ENCODE results near the gene KCNMA1. TPM values are rescaled to one million over a fixed set of nuclear protein-coding genes. Genes with fewer than 3 reads are reported as not detected.

Gene KCNMA1
- total and polyA plus RNA-seq, 3 donors from 2014 or later = 13.6 to 36.1 (median 24.7) TPM

DNA sequence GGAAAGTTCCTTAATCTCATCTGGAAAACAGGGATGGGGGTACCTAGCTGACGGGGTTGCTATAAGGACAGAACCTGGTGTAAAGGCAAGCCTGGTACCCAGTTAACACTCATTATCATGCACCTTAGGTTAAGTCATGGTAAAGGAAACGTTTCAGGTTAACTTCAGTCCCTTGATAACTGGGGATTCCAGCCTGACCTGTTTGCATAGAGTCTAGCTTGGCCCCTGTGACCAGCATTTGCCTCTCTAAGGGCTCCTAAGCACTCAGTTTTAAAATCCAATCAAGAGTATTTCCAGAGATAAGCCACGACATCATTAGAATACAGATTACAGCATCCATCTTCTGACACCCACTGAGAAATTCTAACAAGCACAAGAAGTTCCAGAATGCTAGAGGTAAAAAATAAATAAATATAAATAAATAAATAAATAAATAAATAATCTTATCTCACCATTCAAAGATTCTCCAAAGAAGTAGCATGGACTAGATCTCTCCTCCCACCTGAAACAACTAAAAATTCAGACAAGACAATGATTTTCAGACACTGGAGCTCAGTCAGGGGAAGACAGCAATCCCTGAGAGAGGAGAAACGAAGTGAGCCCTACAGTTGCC, 184.6 kb downstream of the KCNMA1 start:
- Histone ChIP-seq H3K4me3 (no peak overlapping the region), H3K27ac (no peak overlapping the region), H3K27me3 (no peaks in the 10 kb centered on the region), H3K9me3 (no peaks in the 10 kb centered on the region), H3K36me3 (ENCODE audit: low read depth, missing control alignments) (no peaks in the 10 kb centered on the region), H3K4me1 (no peaks in the 10 kb centered on the region)
- DNase-seq = no peak
- TF ChIP-seq, protein P1, sequence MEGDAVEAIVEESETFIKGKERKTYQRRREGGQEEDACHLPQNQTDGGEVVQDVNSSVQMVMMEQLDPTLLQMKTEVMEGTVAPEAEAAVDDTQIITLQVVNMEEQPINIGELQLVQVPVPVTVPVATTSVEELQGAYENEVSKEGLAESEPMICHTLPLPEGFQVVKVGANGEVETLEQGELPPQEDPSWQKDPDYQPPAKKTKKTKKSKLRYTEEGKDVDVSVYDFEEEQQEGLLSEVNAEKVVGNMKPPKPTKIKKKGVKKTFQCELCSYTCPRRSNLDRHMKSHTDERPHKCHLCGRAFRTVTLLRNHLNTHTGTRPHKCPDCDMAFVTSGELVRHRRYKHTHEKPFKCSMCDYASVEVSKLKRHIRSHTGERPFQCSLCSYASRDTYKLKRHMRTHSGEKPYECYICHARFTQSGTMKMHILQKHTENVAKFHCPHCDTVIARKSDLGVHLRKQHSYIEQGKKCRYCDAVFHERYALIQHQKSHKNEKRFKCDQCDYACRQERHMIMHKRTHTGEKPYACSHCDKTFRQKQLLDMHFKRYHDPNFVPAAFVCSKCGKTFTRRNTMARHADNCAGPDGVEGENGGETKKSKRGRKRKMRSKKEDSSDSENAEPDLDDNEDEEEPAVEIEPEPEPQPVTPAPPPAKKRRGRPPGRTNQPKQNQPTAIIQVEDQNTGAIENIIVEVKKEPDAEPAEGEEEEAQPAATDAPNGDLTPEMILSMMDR (IDR thresholded peaks at IDR 0.05) = no peak
- TF ChIP-seq POLR2A (IDR thresholded peaks at IDR 0.05) = no peak
- 82 to 94% methylated on average over 4 of the region's 4 CpGs for WGBS, 2 donors
- intact Hi-C loops (cut with DNase I; ENCODE audit: low total_unique reads) = no loop called here

DNA sequence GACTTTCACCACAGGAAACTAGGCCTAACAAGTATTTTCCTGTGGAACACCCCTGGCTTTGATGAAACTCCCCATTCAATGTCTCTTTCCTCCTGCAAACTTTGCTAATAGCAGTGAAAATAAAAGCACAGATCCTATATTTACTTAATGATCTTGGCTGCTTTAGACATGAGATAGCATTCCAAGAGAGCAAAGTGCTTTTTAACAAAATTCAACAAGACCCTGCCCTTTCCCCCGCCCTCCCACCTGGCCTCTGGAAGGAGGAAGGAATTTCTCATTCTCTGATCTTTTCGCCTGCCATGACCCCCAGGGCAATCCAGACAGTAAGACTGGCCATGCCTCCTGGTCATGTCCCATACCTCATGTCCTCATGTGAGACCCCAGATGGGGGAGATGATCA, 185.7 kb downstream of the KCNMA1 start:
- TF ChIP-seq, protein P1 (IDR thresholded peaks at IDR 0.05) = no peak
- no peak for TF ChIP-seq POLR2A (IDR thresholded peaks at IDR 0.05)
- Histone ChIP-seq H3K27me3 (no peaks in the 10 kb centered on the region), H3K4me3 (no peak overlapping the region), H3K36me3 (ENCODE audit: low read depth, missing control alignments) (no peaks in the 10 kb centered on the region), H3K27ac (no peak overlapping the region), H3K9me3 (no peaks in the 10 kb centered on the region), H3K4me1 (no peaks in the 10 kb centered on the region)
- 71 to 98% methylated on average over 2 of the region's 2 CpGs for WGBS, 2 donors
- DNase-seq = no peak
- intact Hi-C loops (cut with DNase I; ENCODE audit: low total_unique reads) = no loop called here

DNA sequence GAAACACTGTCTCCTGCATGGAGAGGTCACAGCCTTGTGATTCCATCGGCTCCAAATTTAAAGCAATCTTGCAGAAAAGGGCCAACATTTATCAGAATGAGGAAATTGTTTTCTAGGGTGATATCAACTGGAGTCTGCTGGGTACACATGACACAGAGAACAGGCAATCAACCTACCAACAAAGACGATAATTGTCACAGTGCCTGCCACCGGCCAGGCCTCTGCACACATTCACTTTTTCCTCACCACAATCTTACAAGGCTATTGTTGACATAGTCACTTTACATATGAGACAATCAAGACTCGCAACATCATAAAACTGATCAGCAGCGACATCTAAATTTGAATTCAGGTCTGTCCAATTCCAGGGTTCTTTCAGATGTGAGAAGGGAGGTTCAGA, 189.4 kb downstream of the KCNMA1 start:
- no peak for DNase-seq
- no peak overlapping the region for H3K27ac ChIP-seq
- H3K9me3 ChIP-seq = no peaks in the 10 kb centered on the region
- 75 to 91% methylated on average over 5 of the region's 5 CpGs for WGBS, 2 donors
- no peaks in the 10 kb centered on the region for H3K4me1 ChIP-seq
- no peaks in the 10 kb centered on the region for H3K36me3 ChIP-seq (ENCODE audit: low read depth, missing control alignments)
- TF ChIP-seq POLR2A (IDR thresholded peaks at IDR 0.05) = no peak
- TF ChIP-seq, protein P1 (IDR thresholded peaks at IDR 0.05) = no peak
- no peaks in the 10 kb centered on the region for H3K27me3 ChIP-seq
- intact Hi-C loops (cut with DNase I; ENCODE audit: low total_unique reads) = no loop called here
- H3K4me3 ChIP-seq = no peak overlapping the region

DNA sequence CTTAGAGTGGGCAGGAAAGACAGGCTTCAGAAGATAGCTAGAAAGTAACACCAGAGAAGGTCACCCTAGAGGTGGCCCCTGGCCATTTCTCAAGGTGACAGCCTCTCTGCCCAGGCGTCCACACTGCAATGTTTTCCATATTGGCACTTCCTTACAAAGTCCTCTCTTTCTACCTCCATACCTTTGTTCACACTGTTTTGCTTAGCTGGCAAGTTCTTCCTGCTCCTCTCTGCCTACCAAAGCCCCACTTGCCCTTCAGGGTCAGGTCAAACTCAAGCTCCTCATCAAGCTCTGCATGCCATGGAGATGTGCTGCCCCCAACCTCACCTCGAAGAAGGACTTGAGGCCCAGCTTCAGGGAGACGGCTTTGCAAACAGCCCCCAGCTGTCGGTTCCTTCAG, 190.9 kb downstream of the KCNMA1 start:
- Histone ChIP-seq H3K27me3 (no peaks in the 10 kb centered on the region), H3K27ac (no peak overlapping the region), H3K4me3 (no peak overlapping the region), H3K9me3 (no peaks in the 10 kb centered on the region), H3K4me1 (no peaks in the 10 kb centered on the region), H3K36me3 (ENCODE audit: low read depth, missing control alignments) (no peaks in the 10 kb centered on the region)
- TF ChIP-seq POLR2A (IDR thresholded peaks at IDR 0.05) = no peak
- TF ChIP-seq, protein P1 (IDR thresholded peaks at IDR 0.05) = no peak
- DNase-seq = no peak
- 68 to 81% methylated on average over 4 of the region's 4 CpGs for WGBS, 2 donors
- intact Hi-C loops (cut with DNase I; ENCODE audit: low total_unique reads) = no loop called here

DNA sequence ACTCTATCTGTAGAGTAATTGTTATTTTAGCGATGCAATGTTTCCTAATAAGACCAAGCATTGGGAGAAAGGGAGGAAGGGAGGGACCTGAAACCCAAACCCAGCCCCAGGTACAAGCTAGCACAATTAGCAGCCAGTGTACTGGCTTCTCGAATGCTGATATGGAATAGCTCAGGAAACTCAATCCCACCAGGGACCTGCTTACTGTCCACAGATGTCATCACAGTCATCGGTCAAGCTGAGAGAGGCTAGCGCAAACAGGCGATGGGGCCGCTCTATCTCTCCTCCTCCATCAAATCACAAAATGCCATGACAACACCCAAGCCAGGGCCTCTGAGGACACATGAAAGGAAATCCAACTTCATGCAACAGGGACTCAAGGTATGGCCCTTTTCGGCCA, 192.1 kb downstream of the KCNMA1 start:
- H3K27ac ChIP-seq = no peak overlapping the region
- 91 to 96% methylated on average over 7 of the region's 7 CpGs for WGBS, 2 donors
- H3K4me1 ChIP-seq = no peaks in the 10 kb centered on the region
- no peak overlapping the region for H3K4me3 ChIP-seq
- H3K27me3 ChIP-seq = no peaks in the 10 kb centered on the region
- intact Hi-C loops (cut with DNase I; ENCODE audit: low total_unique reads) = no loop called here
- no peaks in the 10 kb centered on the region for H3K9me3 ChIP-seq
- H3K36me3 ChIP-seq (ENCODE audit: low read depth, missing control alignments) = no peaks in the 10 kb centered on the region
- no peak for TF ChIP-seq POLR2A (IDR thresholded peaks at IDR 0.05)
- TF ChIP-seq, protein P1 (IDR thresholded peaks at IDR 0.05) = no peak
- DNase-seq = no peak
